ENCODE data around the gene OR52D1.

Gene OR52D1

GRCh38 chr11:5514841-5515240 is 26.4 kb downstream of the OR52D1 start:
- DNase-seq (ENCODE audit: low spot score), result no peak

GRCh38 chr11:5516599-5516998 is 28.1 kb downstream of the OR52D1 start, which contains the start of gene UBQLNL:
Gene UBQLNL, minus strand, starts transcription at chr11:5516699. Its CDS starts 258 bp downstream, at chr11:5516441.
- DNase-seq (ENCODE audit: low spot score), result no peak

- DNase-seq (ENCODE audit: low spot score), result no peak
Measured at GRCh38 chr11:5521540-5521939, 33.1 kb downstream of the OR52D1 start.

DNA sequence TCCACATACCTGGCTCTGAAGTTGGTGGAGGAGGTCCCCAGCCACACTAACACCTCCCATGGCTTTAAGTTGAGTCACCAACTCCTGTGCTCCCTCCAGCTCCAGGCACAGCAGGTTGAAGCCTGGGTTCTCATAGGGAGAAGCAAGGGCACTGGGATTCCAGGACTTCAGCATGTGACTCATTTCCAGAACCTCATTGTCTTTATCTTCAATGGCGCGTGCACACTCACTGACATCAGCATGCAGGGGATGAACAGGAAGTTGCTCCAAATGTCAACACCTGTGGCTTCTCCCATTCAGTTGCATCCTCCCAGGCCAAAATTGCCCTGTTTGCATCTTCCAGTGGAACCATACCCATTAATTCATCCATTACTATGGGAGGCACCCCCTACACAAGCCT is 33.8 kb downstream of the OR52D1 start:
- no peak for DNase-seq (ENCODE audit: low spot score)

DNA sequence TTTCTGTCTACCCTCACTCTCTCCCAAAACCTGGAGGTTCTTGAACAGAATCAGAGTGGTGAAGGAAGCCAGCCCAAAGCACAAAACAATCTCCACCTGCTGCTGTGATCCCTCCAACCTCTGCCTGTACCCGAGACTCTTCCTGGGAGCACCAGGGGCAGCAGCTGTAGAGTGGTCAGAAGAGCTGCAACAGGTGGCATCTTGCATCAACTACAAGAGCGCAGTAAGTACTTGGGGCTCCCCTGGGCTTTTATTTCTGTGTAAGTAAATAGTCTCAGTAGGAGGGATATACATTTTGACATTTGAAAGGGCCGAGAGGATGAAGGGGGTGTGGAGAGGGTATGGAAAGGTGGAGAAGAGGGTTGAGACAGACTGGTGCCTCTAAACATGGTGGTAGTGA is 36.3 kb downstream of the OR52D1 start:
- DNase-seq (ENCODE audit: low spot score), result no peak

DNA sequence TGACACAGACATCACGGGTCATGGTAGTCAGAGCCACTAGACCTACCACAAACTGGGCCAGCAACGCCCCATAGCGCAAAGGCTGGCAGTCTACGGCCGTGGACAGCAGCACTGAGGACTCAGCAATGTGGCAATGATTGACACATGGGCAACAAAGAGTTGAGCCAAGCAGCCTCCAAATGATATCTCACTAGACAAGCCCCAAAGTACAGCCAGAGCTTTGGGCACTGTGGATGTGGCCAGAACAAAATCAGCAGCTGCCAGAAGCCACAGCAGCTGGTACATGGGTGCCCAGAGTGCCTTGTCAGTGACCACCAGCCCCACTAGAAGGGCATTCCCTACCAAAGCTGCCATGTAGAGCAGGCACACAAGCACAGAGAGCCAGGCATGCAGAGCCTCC is 39.2 kb downstream of the OR52D1 start:
- DNase-seq (ENCODE audit: low spot score), result no peak

DNA sequence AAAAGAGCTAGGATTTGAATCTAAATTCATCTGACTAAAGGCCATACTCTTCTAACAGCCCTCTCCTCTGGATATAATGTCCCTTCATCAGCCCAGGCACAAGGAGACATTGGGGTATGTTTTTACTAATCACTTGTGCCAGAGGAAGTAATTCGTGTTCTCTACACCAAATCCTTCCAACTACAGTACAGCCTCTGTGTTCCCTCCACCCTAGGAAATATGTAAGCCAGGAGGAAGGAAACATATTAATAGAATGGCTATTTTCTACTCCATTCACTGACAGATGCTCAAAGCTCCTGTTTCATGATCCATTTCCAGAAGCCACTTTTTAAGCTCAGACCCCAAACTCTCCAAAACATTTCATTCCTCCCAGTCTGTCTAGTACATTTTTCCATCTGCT is 40.0 kb downstream of the OR52D1 start:
- DNase-seq (ENCODE audit: low spot score), result no peak

- DNase-seq (ENCODE audit: low spot score), result no peak
Measured at GRCh38 chr11:5531053-5531831, 42.8 kb downstream of the OR52D1 start.

- no peak for DNase-seq (ENCODE audit: low spot score)
Measured at GRCh38 chr11:5534046-5534445, 45.6 kb downstream of the OR52D1 start.

DNA sequence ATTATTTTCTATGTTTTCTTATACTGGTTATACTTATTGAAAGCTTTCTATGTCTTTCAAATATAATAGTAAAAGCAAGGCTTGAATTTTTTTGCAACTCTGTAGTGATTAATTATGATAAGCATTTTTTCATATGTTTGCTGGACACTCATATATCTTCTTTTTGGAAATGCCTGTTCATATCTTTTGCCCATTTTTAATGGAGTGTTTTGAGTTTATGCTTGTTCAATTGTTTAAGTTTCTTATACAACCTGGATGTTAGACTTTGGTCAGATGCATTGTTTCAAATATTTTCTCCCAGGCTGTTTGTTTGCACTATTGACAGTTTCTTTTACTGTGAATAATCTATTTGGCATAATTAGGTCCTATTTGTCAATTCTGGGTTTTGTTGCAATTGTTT is 48.0 kb downstream of the OR52D1 start:
- DNase-seq (ENCODE audit: low spot score), result no peak

Data from CD4-positive, alpha-beta T cell treated with Interleukin-6 at 100 ng/mL for 8 hours (primary cell).